OCI-LY1 (cell line): ENCODE results near the gene PSMD5.

Source experiments
- H2AFZ ChIP-seq: fragments of 200-600 bp; sonication (generic), shearing (Covaris generic); 2 replicates; pipeline ENCODE4 v1.6.0; 2014; ENCODE audit warnings: antibody characterized with exemption, mild to moderate bottlenecking, low read length
- H3F3A ChIP-seq: fragments of 200-600 bp; sonication (generic), shearing (Covaris generic); 2 replicates; pipeline ENCODE4 v1.6.0; 2014; ENCODE audit warnings: mild to moderate bottlenecking, antibody characterized with exemption, low read length, moderate library complexity; ENCODE audit not compliant: insufficient read depth
- H3K27ac ChIP-seq: fragments of 200-600 bp; sonication (generic); 2 replicates; pipeline ENCODE4 v1.5.1; 2014; ENCODE audit warnings: low read length, mixed run types, mild to moderate bottlenecking, low read depth; ENCODE audit not compliant: poor library complexity, severe bottlenecking
- H3K27me3 ChIP-seq: fragments of 200-600 bp; sonication (generic); 2 replicates; pipeline ENCODE4 v1.6.0; 2014; ENCODE audit warnings: antibody characterized with exemption, mild to moderate bottlenecking, low read length, moderate library complexity; ENCODE audit not compliant: insufficient read depth
- H3K36me3 ChIP-seq: fragments of 200-600 bp; sonication (generic); 2 replicates; pipeline ENCODE4 v1.6.1; 2014; ENCODE audit warnings: mild to moderate bottlenecking, antibody characterized with exemption, low read length, moderate library complexity, mixed read lengths; ENCODE audit not compliant: insufficient read depth
- H3K4me1 ChIP-seq: fragments of 200-600 bp; sonication (generic); 2 replicates; pipeline ENCODE4 v1.5.1; 2014; ENCODE audit warnings: mild to moderate bottlenecking, low read length, moderate library complexity; ENCODE audit not compliant: insufficient read depth, severe bottlenecking
- H3K4me2 ChIP-seq: fragments of 200-600 bp; sonication (generic), shearing (Covaris generic); 2 replicates; pipeline ENCODE4 v1.6.1; 2014; ENCODE audit warnings: low read length
- H3K4me3 ChIP-seq: fragments of 200-600 bp; sonication (generic); 2 replicates; pipeline ENCODE4 v1.5.1; 2014; ENCODE audit warnings: low read length, low read depth, mild to moderate bottlenecking, mixed read lengths; ENCODE audit not compliant: poor library complexity, severe bottlenecking
- H3K79me2 ChIP-seq: fragments of 200-600 bp; shearing (Covaris generic); 2 replicates; pipeline ENCODE4 v1.6.1; 2016; ENCODE audit warnings: mixed run types, low read length, mixed read lengths; ENCODE audit not compliant: insufficient read depth
- H3K9ac ChIP-seq: fragments of 200-600 bp; sonication (generic), shearing (Covaris generic); 2 replicates; pipeline ENCODE4 v1.6.1; 2014; ENCODE audit warnings: mild to moderate bottlenecking, low read length, mixed read lengths
- H3K9me2 ChIP-seq: fragments of 200-600 bp; sonication (generic), shearing (Covaris generic); 2 replicates; pipeline ENCODE4 v1.6.1; 2014; ENCODE audit warnings: low read depth, mild to moderate bottlenecking, low read length, mixed read lengths
- H3K9me3 ChIP-seq: fragments of 200-600 bp; shearing (Covaris generic); 2 replicates; pipeline ENCODE4 v1.6.1; 2014; ENCODE audit warnings: low read length, mixed read lengths
- H4K20me1 ChIP-seq: fragments of 200-600 bp; sonication (generic), shearing (Covaris generic); 2 replicates; pipeline ENCODE4 v1.6.0; 2016; ENCODE audit warnings: mild to moderate bottlenecking, low read length; ENCODE audit not compliant: insufficient read depth
- EZH2 ChIP-seq: fragments of 200-600 bp; sonication (generic), shearing (Covaris generic); IDR thresholded peaks from 2 replicates; pipeline ENCODE4 v1.8.0; 2017; ENCODE audit warnings: borderline replicate concordance, mixed run types, mild to moderate bottlenecking, antibody characterized with exemption, low read length, moderate library complexity, mixed read lengths

Gene PSMD5

GRCh38 chr9:120767451-120767850, 75.3 kb downstream of the PSMD5 start:
- Histone ChIP-seq H3K79me2 (no peaks in the 10 kb centered on the region), H3K4me1 (no peaks in the 10 kb centered on the region), H3K9ac (no peak overlapping the region), H3K9me3 (no peaks in the 10 kb centered on the region), H3F3A (no peaks in the 10 kb centered on the region), H4K20me1 (no peaks in the 10 kb centered on the region), H3K4me2 (no peak overlapping the region), H3K4me3 (no peak overlapping the region), H3K9me2 (no peaks in the 10 kb centered on the region), H3K27me3 (no peaks in the 10 kb centered on the region), H3K36me3 (peaks cover 94% of the 10 kb centered on the region), H2AFZ (no peak overlapping the region), H3K27ac (no peak overlapping the region)
- TF ChIP-seq EZH2 = no peak
